ENCODE measurements around the gene TRMT61A. TPM values are rescaled to one million over a fixed set of nuclear protein-coding genes. Genes with fewer than 3 reads are reported as not detected.

TRMT61A gene
- total and polyA plus RNA-seq, 2 of the 4 experiments (the other 2 are of a cell fraction) = 5.7 to 16.2 TPM

- dilution Hi-C loops (cut with HindIII; ENCODE audit: low sequenced_read_pairs, unreplicated experiment) (no loop called here), intact Hi-C loops (cut with micrococcal nuclease) (no loop called here), in situ Hi-C loops (cut with MboI; ENCODE audit: low sequenced_read_pairs) (no loop called here)
- Histone ChIP-seq H4K8ac (ENCODE audit: low read depth in 2 of 2, low read length in 2 of 2) (no peak overlapping the region), H3K4me1 (ENCODE audit: control insufficient read depth, insufficient read depth, low read length) (peaks cover 17% of the 10 kb centered on the region), H2BK120ac (ENCODE audit: low read depth, low read length) (no peak overlapping the region), H3K79me1 (ENCODE audit: low read depth in 1 of 2, low read length in 2 of 2) (peaks cover 0 to 11% of the 10 kb centered on the region in 2 experiments; a peak in 3 of 4 replicates), H3K27me3 (ENCODE audit: control insufficient read depth, insufficient read depth, low read length) (peaks cover 15% of the 10 kb centered on the region), H3K18ac (ENCODE audit: low read depth, low read length) (no peak overlapping the region), H3K56ac (ENCODE audit: extremely low read depth, insufficient read depth, low read length) (no peak overlapping the region), H2BK5ac (ENCODE audit: low read depth, low read length, poor library complexity, severe bottlenecking) (no peak overlapping the region), H3K36me3 (ENCODE audit: control insufficient read depth, insufficient read depth, low read length) (no peaks in the 10 kb centered on the region), H2AFZ (replicated peaks; ENCODE audit: low read length, poor library complexity) (no peak overlapping the region), H2BK20ac (ENCODE audit: low read depth, low read length) (no peak overlapping the region), H3K4me3 (ENCODE audit: insufficient read depth, low read depth, low read length) (no peak overlapping the region), H2AK9ac (replicated peaks; ENCODE audit: low read depth, low read length, poor library complexity) (no peak overlapping the region), H3K4me2 (ENCODE audit: low read depth, low read length) (no peak overlapping the region), H2AK5ac (ENCODE audit: low read depth, low read length) (no peak overlapping the region), H2BK15ac (ENCODE audit: low read depth, low read length) (no peak overlapping the region), H3K9me1 (ENCODE audit: insufficient read depth, low read length) (peaks cover 3% of the 10 kb centered on the region), H3K4ac (ENCODE audit: low read depth, low read length) (no peak overlapping the region), H4K91ac (ENCODE audit: insufficient read depth, low read depth, low read length) (no peak overlapping the region), H4K5ac (ENCODE audit: low read depth, low read length) (no peak overlapping the region), H3K9ac (ENCODE audit: low read depth, low read length) (no peak overlapping the region), H4K20me1 (ENCODE audit: insufficient read depth, low read length) (peaks cover 8% of the 10 kb centered on the region), H3K9me3 (ENCODE audit: control insufficient read depth, insufficient read depth, low read length) (no peaks in the 10 kb centered on the region), H3K23ac (ENCODE audit: low read depth, low read length) (peak overlapping the region; percentile 20; the same call in 1 of the 2 replicates), H3K14ac (replicated peaks; ENCODE audit: low read depth, low read length) (no peak overlapping the region), H3K27ac (ENCODE audit: insufficient read depth, low read length) (no peak overlapping the region)
- ATAC-seq (ENCODE audit: low read depth) (no peak), DNase-seq (no peak)
- 50% methylated on average over 5 of the region's 10 CpGs; no CpG with 5 or more reads in 1 of the 2 experiments for WGBS, 2 experiments (ENCODE audit: extremely low coverage in 2 of 2, insufficient read length in 1 of 2)
- ChIA-PET CTCF (no interaction called here), POLR2A (ENCODE audit: unreplicated experiment) (no interaction called here)
- TF ChIP-seq SMC3 (IDR thresholded peaks at IDR 0.05; ENCODE audit: low read depth, low read length) = no peak
- TF ChIP-seq RAD21 (IDR thresholded peaks at IDR 0.05; ENCODE audit: low read length) = no peak
- no peak for TF ChIP-seq POLR2A (IDR thresholded peaks at IDR 0.05; ENCODE audit: low read depth, low read length)
- TF ChIP-seq MAFK (IDR thresholded peaks at IDR 0.05; ENCODE audit: low read depth, low read length) = no peak
- no TSS peak for BruUV-seq (replicated peaks)
Observed at GRCh38 chr14:103523575-103523954, 5.4 kb upstream of the TRMT61A start.
